Fibroblast of villous mesenchyme (primary cell): ENCODE data around the gene ACOXL. TPM values are rescaled to one million over a fixed set of nuclear protein-coding genes. Genes with fewer than 3 reads are reported as not detected.
"Not testable (repeated sequence)": the region's sequence is repeated elsewhere in the genome, so short reads cannot be mapped to it uniquely, and the experiment has no call there.

Source experiments
- DNase-seq: peaks from one replicate; pipeline ENCODE4 v3.0.0-alpha.2; 2010; ENCODE audit warnings: low read depth
- H3K4me3 ChIP-seq: 2 replicates; pipeline ENCODE4 v1.5.1; 2011; ENCODE audit warnings: low read depth, mild to moderate bottlenecking, low read length
- total RNA-seq: library from RNA; depleted of rRNA; stranded (reverse); fragments of >200 nt; gene quantifications from 2 replicates; pipeline ENCODE4 v1.2.3, GENCODE V29; 2012
- TF ChIP-seq, protein P1 (sequence below): IDR thresholded peaks from 2 replicates; pipeline ENCODE4 v1.5.1; 2012; ENCODE audit warnings: low read depth, mild to moderate bottlenecking, low read length; ENCODE audit not compliant: insufficient read depth

ACOXL gene
- total RNA-seq, 1 donor, result not detected

DNA sequence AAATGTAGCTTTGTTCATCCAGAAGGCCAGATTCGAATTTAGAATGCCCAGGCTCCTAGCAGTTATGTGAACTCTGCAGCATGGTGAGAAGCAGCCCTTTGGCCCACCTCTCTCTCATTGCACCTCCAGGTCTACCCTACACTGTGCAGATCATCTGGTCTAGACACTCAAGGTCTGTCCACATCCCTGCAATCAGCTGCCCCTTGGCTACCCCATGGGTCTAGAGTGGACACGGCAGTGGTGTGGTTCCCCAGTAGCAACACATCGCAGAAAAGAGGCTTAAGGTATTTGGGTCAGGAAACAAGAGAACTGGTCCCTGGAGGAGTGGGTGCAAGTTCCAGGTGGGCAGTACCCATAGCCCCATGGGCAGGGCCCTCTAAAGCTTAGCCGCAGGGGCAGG lies 311.7 kb downstream of the ACOXL start:
- no peak overlapping the region for H3K4me3 ChIP-seq
- DNase-seq, result no peak
- TF ChIP-seq, protein P1, sequence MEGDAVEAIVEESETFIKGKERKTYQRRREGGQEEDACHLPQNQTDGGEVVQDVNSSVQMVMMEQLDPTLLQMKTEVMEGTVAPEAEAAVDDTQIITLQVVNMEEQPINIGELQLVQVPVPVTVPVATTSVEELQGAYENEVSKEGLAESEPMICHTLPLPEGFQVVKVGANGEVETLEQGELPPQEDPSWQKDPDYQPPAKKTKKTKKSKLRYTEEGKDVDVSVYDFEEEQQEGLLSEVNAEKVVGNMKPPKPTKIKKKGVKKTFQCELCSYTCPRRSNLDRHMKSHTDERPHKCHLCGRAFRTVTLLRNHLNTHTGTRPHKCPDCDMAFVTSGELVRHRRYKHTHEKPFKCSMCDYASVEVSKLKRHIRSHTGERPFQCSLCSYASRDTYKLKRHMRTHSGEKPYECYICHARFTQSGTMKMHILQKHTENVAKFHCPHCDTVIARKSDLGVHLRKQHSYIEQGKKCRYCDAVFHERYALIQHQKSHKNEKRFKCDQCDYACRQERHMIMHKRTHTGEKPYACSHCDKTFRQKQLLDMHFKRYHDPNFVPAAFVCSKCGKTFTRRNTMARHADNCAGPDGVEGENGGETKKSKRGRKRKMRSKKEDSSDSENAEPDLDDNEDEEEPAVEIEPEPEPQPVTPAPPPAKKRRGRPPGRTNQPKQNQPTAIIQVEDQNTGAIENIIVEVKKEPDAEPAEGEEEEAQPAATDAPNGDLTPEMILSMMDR, result no peak

DNA sequence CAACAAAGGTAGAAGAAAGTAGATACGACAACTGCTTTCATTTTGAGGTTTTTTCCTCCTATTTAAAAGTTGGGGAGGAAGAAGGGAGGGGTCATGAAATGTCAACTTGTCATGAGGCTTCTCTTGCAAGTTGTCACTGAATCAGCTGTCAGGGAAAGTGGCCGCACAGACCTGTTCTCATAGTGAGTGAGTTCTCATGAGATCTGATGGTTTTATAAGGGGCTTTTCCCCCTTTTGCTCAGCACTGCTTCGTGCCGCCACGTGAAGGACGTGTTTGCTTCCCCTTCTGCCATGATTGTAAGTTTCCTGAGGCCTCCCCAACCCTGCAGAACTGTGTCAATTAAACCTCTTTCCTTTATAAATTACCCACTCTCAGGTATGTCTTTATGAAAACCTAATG lies 312.9 kb downstream of the ACOXL start:
- DNase-seq, H3K4me3 ChIP-seq: not testable (repeated sequence)

DNA sequence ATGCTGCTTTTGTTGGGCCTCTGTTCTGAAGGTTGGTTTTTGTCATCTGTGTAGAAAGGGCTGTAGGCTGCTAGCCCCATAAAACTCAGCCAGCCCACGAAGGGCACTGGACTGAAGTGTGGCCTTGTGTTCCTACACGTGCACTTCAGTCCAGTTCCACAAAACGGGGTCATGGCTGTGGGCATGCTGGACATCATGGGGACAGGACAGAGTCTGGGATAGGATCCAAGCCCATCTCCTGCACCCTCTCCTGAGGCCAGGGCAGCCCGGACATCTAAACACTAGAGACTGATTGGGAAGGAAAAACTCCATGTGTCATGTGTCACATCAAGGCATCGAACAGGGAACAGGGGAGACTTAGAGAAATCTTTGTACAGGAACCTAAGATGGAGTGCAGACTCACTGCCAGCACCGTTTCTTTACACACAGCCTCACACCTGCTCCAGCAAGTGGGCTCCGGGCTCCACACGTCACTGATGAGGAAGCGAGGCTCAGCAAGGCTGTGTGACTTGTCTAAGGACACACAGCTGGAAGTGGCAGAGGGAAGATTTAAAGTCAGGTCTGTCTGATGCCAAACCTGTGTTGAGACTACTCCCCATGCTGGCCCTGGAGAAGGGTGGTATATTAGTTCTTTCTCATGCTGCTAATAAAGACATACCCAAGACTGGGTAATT lies 313.5 kb downstream of the ACOXL start:
- TF ChIP-seq, protein P1, result no peak
- no peak overlapping the region for H3K4me3 ChIP-seq
- DNase-seq, result no peak

DNA sequence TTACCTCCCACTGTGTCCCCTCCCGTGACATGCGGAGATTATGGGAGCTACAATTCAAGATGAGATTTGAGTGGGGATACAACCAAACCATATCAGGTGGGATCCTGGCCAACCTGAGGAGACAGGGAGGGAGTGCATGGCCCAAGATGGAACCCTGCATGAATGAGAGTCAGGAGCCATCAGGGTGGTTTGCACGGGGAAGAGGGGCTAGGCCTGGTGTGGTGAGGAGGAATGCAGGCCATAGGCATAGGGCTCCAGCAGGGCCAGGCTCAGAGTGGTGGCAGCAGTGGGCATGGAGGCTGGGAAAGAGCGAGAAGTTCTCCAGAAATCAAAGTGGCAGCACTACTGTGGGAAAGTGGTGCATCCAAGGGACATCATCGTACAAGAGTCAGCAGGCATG lies 314.3 kb downstream of the ACOXL start:
- no peak for DNase-seq
- no peak overlapping the region for H3K4me3 ChIP-seq
- TF ChIP-seq, protein P1, result no peak

DNA sequence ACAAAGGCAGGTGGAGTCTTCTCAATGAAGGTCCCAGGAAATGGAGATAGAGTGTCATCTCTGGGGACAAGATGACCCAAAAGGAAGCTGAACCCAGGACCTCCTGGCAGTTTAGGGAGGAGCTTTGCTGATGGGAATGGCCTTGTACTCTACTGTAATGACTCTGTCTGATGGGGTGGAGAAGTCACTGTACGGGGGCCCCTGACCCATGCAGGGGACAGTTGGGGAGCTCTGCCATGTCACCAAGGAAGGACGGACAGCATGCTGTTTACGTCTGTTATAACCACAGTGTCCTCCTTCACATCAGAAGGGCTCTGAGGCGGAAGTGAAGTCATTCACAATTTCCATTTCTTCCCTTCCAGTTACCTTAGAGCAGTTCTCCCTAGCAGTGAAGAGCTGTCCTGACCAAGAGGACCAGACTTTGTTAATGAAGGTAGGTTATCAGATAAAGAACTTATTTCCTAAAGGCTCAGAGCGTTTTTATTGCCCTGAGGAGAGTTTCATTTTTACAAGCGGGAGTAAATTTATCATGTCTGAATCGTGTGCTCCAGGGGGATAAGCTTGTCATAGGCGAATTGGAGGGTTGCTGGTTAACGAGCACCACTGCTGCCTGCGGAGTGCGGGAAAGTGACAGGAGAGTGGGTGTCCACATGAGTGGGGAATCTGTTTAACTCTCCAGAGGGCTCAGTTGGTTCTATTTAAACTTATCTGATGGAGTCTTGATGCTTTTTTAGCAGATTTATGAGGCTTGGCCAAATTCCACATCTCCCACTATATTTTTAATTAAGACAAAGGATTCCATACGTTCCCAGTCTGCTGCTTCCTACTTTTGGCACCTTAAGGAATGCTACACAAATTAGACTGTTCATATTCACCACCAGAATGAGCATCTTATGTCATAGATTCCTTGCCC lies 316.7 kb downstream of the ACOXL start:
- no peak overlapping the region for H3K4me3 ChIP-seq
- DNase-seq, result no peak
- TF ChIP-seq, protein P1, result no peak

DNA sequence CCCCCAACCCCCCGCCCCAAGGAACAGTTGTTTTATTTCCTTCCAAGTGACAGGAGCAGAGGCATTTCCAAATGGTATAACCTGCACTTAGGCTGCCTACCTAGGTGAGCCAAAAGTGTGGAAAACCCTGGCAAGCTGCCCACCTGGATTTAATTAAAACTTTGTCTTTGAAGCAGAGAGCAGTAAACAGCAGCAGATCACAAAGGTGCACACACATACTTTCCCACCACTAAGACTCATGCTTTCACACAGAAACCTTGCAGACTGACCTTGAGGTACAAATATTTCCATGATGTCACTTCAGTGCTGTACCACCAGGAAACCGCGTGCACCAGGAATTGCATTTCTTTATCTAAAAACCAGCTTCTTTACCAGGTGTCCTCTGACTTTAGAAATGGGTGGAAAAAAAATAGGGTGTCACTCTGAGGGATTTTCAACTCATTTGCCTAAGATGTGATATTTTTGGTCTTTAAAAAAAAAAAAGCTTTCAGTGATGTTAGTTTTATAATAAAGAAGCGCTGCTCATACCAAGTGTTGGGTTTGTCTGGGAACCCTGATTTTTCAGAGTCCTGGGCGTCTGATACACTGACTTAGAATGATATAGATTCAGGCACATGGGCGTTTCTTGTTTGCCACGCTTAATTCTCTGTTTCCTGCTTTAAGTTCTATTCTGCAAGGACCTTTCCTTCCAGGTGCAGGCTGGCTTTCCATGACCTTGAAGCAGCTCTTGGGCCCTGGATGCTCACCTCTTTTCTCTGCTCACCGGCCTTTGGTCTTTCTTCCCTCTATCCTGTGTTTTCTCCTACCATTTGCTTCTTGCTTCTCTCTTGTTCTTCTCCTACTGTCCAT lies 317.6 kb downstream of the ACOXL start:
- H3K4me3 ChIP-seq, result no peak overlapping the region
- no peak for DNase-seq
- TF ChIP-seq, protein P1, result no peak
